HepG2 (cell line): ENCODE measurements around the gene CSN3. TPM values are rescaled to one million over a fixed set of nuclear protein-coding genes. Genes with fewer than 3 reads are reported as not detected.

Experiments
- BRCA1 ChIP-seq: sonication (generic); formaldehyde crosslinking; IDR thresholded peaks from 2 replicates; pipeline ENCODE4 v1.4.0; 2020; ENCODE audit warnings: missing genetic modification reagents
- ELF4 ChIP-seq: sonication (generic); formaldehyde crosslinking; IDR thresholded peaks from 2 replicates; pipeline ENCODE4 v1.5.0; 2020; ENCODE audit warnings: missing genetic modification reagents, mild to moderate bottlenecking, moderate library complexity, borderline replicate concordance
- HHEX ChIP-seq: IDR thresholded peaks from 2 replicates; pipeline ENCODE4 v1.6.1; 2016; ENCODE audit warnings: control low read depth
- IRX3 ChIP-seq: sonication (generic); formaldehyde crosslinking; IDR thresholded peaks from 2 replicates; pipeline ENCODE4 v1.8.1; 2023; ENCODE audit warnings: mild to moderate bottlenecking, low read depth, missing genetic modification reagents, borderline replicate concordance
- MAFK ChIP-seq, 2 experiments: IDR thresholded peaks in 1 of 2; conservative IDR thresholded peaks in 1 of 2; 2 replicates each; pipeline ENCODE4 v1.6.1; 2011; ENCODE audit warnings: improper control_type of control experiment in 2 of 2, low read length in 2 of 2
- MYC ChIP-seq: sonication (generic); formaldehyde crosslinking; IDR thresholded peaks from 2 replicates; pipeline ENCODE4 v1.9.0; 2021; ENCODE audit warnings: missing genetic modification reagents, borderline replicate concordance
- NONO ChIP-seq, 2 experiments: fragments of 450-650 bp in 1 of 2; sonication (generic) in 1 of 2; formaldehyde crosslinking in 1 of 2; IDR thresholded peaks in 1 of 2; conservative IDR thresholded peaks in 1 of 2; 2 replicates each; pipeline versions ENCODE4 v1.6.1 to v1.8.0; 2017 to 2022; ENCODE audit warnings: mild to moderate bottlenecking in 1 of 2, missing genetic modification reagents in 1 of 2, moderate library complexity in 1 of 2
- SRF ChIP-seq: IDR thresholded peaks from 2 replicates; pipeline ENCODE4 v1.6.1; 2011; ENCODE audit warnings: mild to moderate bottlenecking, low read depth, low read length, moderate library complexity
- STAG1 ChIP-seq: sonication (generic); formaldehyde crosslinking; IDR thresholded peaks from 2 replicates; pipeline ENCODE4 v1.4.0; 2020; ENCODE audit warnings: missing genetic modification reagents
- TBX2 ChIP-seq: sonication (generic); formaldehyde crosslinking; IDR thresholded peaks from 2 replicates; pipeline ENCODE4 v1.5.0; 2020; ENCODE audit warnings: missing genetic modification reagents, mild to moderate bottlenecking, borderline replicate concordance
- TCF7 ChIP-seq: sonication (generic); IDR thresholded peaks from 2 replicates; pipeline ENCODE4 v1.6.1; 2016; ENCODE audit warnings: antibody characterized with exemption, low read depth
- YEATS4 ChIP-seq: sonication (generic); formaldehyde crosslinking; IDR thresholded peaks from 2 replicates; pipeline ENCODE4 v1.4.0; 2020; ENCODE audit warnings: missing genetic modification reagents, borderline replicate concordance
- ZBTB2 ChIP-seq: sonication (generic); formaldehyde crosslinking; IDR thresholded peaks from 2 replicates; pipeline ENCODE4 v1.8.0; 2022; ENCODE audit warnings: low read depth, missing genetic modification reagents
- ZNF24 ChIP-seq: fragments of 450-650 bp; IDR thresholded peaks from 2 replicates; pipeline ENCODE4 v1.6.1; 2017; ENCODE audit warnings: antibody characterized with exemption, mild to moderate bottlenecking
- ZNF503 ChIP-seq: sonication (generic); formaldehyde crosslinking; IDR thresholded peaks from 2 replicates; pipeline ENCODE4 v1.4.0; 2020; ENCODE audit warnings: missing genetic modification reagents
- ZNF569 ChIP-seq: sonication (generic); formaldehyde crosslinking; IDR thresholded peaks from 2 replicates; pipeline ENCODE4 v1.5.0; 2020; ENCODE audit warnings: mild to moderate bottlenecking, missing genetic modification reagents, moderate library complexity, borderline replicate concordance
- polyA plus RNA-seq, 8 experiments: library from polyadenylated mRNA; depleted of rRNA in 3 of 8; stranded (reverse) in 7 of 8; unstranded in 1 of 8; fragments of >200 nt; fragmentation: Illumina TruSeq in 4 of 8; extraction: Trizol in 4 of 8; gene quantifications; 2 replicates each; pipeline versions ENCODE4 v1.2.1 to v1.2.3, GENCODE V29; 2011 to 2016; ENCODE audit warnings: low read depth in 4 of 8, missing spikeins in 1 of 8, mixed read lengths in 1 of 8; ENCODE audit not compliant: insufficient read depth in 1 of 8
- total RNA-seq, 5 experiments: library from RNA; depleted of rRNA; stranded (reverse); fragments of >200 nt; fragmentation: Illumina TruSeq; extraction: Trizol; gene quantifications; 2 replicates each; pipeline ENCODE4 v1.2.3, GENCODE V29; 2016; ENCODE audit warnings: low read depth in 1 of 5
- TF ChIP-seq, protein P1 (sequence below): sonication (generic); formaldehyde crosslinking; IDR thresholded peaks from 2 replicates; pipeline ENCODE4 v1.8.0; 2022; ENCODE audit warnings: missing genetic modification reagents, mild to moderate bottlenecking, inconsistent platforms, borderline replicate concordance
- TF ChIP-seq, protein P2 (sequence below): sonication (generic); formaldehyde crosslinking; IDR thresholded peaks from 2 replicates; pipeline ENCODE4 v1.5.0; 2020; ENCODE audit warnings: missing genetic modification reagents, mild to moderate bottlenecking, borderline replicate concordance
- TF ChIP-seq, protein P3 (sequence below): sonication (generic); formaldehyde crosslinking; IDR thresholded peaks from 2 replicates; pipeline ENCODE4 v1.8.0; 2022; ENCODE audit warnings: mild to moderate bottlenecking, missing genetic modification reagents, borderline replicate concordance

The CSN3 gene
- total and polyA plus RNA-seq, 2 of the 13 experiments (the other 11 are each of a cell fraction or from before 2014, with no cell fraction given), result not detected

GRCh38 chr4:70203601-70204000, 38.8 kb upstream of the CSN3 start (continued):
- TF ChIP-seq ZBTB2 (CRISPR knock-in tag) (no peak), ZNF503 (CRISPR knock-in tag) (peak; percentile 63; the same call in 1 of the 2 replicates), HHEX (CRISPR knock-in tag) (no peak), STAG1 (no peak), BRCA1 (CRISPR knock-in tag) (no peak), TBX2 (CRISPR knock-in tag) (no peak), SRF (no peak), MAFK (conservative IDR thresholded peaks at IDR 0.05 in 1 of 2, IDR thresholded peaks at IDR 0.05 in 1 of 2; ENCODE audit: low read length in 2 of 2) (no peak), MYC (CRISPR knock-in tag) (no peak), IRX3 (CRISPR knock-in tag) (no peak), NONO (IDR thresholded peaks at IDR 0.05) (no peak), NONO (CRISPR knock-in tag; conservative IDR thresholded peaks at IDR 0.05) (no peak), ZNF24 (no peak), ZNF569 (CRISPR knock-in tag) (no peak), YEATS4 (CRISPR knock-in tag) (no peak), ELF4 (CRISPR knock-in tag) (no peak), TCF7 (peak; percentile 72)
- TF ChIP-seq, protein P1, sequence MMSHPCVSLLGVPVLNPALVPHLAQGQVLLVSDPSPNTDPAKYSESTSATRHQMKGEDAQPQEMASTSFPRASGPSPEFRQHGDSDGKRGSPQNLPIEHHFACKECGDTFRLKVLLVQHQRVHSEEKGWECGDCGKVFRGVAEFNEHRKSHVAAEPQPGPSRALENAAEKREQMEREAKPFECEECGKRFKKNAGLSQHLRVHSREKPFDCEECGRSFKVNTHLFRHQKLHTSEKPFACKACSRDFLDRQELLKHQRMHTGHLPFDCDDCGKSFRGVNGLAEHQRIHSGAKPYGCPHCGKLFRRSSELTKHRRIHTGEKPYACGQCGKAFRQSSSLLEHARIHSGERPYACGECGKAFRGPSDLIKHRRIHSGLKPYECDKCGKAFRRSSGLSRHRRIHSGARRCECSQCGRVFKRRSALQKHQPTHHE (CRISPR knock-in tag), result no peak
- TF ChIP-seq, protein P2, sequence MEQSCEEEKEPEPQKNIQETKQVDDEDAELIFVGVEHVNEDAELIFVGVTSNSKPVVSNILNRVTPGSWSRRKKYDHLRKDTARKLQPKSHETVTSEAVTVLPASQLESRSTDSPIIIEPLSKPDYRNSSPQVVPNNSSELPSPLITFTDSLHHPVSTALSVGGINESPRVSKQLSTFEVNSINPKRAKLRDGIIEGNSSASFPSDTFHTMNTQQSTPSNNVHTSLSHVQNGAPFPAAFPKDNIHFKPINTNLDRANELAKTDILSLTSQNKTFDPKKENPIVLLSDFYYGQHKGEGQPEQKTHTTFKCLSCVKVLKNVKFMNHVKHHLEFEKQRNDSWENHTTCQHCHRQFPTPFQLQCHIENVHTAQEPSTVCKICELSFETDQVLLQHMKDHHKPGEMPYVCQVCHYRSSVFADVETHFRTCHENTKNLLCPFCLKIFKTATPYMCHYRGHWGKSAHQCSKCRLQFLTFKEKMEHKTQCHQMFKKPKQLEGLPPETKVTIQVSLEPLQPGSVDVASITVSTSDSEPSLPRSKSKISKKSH (CRISPR knock-in tag), result no peak
- TF ChIP-seq, protein P3, sequence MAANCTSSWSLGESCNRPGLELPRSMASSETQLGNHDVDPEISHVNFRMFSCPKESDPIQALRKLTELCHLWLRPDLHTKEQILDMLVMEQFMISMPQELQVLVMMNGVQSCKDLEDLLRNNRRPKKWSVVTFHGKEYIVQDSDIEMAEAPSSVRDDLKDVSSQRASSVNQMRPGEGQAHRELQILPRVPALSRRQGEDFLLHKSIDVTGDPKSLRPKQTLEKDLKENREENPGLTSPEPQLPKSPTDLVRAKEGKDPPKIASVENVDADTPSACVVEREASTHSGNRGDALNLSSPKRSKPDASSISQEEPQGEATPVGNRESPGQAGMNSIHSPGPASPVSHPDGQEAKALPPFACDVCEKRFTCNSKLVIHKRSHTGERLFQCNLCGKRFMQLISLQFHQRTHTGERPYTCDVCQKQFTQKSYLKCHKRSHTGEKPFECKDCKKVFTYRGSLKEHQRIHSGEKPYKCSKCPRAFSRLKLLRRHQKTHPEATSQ, result no peak; the same call in 1 of the 2 replicates
